Mesendoderm (in vitro differentiated cells): ENCODE data around the gene ESRRA.
A peak's percentile ranks its signal among the peaks of the same experiment; 100 is the strongest.
"Not testable (repeated sequence)": the region's sequence is repeated elsewhere in the genome, so short reads cannot be mapped to it uniquely, and the experiment has no call there.

Experiments
- DNase-seq: peaks from one replicate; pipeline ENCODE4 v3.0.0; 2013
- H2AK5ac ChIP-seq: 2 replicates; pipeline ENCODE4 v1.6.1; 2013; ENCODE audit warnings: low read length, inconsistent platforms
- H2BK120ac ChIP-seq: 2 replicates; pipeline ENCODE4 v1.6.1; 2013; ENCODE audit warnings: low read depth, mild to moderate bottlenecking, low read length, moderate library complexity, mixed read lengths
- H2BK15ac ChIP-seq: replicated peaks from 2 replicates; pipeline ENCODE4 v1.6.1; 2013; ENCODE audit warnings: low read depth, mild to moderate bottlenecking, moderate library complexity
- H2BK5ac ChIP-seq: 2 replicates; pipeline ENCODE4 v1.6.1; 2013; ENCODE audit warnings: low read length, inconsistent platforms
- H3K18ac ChIP-seq: 2 replicates; pipeline ENCODE4 v1.6.1; 2013; ENCODE audit warnings: mild to moderate bottlenecking, low read length, mixed read lengths
- H3K23ac ChIP-seq: one replicate; pipeline ENCODE4 v1.6.1; 2013; ENCODE audit warnings: low read length
- H3K27ac ChIP-seq: 2 replicates; pipeline ENCODE4 v1.5.1; 2013; ENCODE audit warnings: low read depth, mild to moderate bottlenecking, inconsistent platforms, low read length, moderate library complexity
- H3K27me3 ChIP-seq: 2 replicates; pipeline ENCODE4 v1.6.1; 2013; ENCODE audit warnings: low read length, control low read depth, mild to moderate bottlenecking, inconsistent platforms; ENCODE audit not compliant: insufficient read depth, poor library complexity
- H3K36me3 ChIP-seq: 2 replicates; pipeline ENCODE4 v1.6.1; 2013; ENCODE audit warnings: low read length, inconsistent platforms; ENCODE audit not compliant: control insufficient read depth, insufficient read depth
- H3K4ac ChIP-seq: one replicate; pipeline ENCODE4 v1.6.1; 2013; ENCODE audit warnings: low read depth, mild to moderate bottlenecking, low read length, moderate library complexity
- H3K4me1 ChIP-seq: 2 replicates; pipeline ENCODE4 v1.6.1; 2013; ENCODE audit warnings: low read depth, low read length, inconsistent platforms; ENCODE audit not compliant: control insufficient read depth
- H3K4me2 ChIP-seq: 2 replicates; pipeline ENCODE4 v1.6.1; 2013; ENCODE audit warnings: low read length
- H3K4me3 ChIP-seq: 2 replicates; pipeline ENCODE4 v1.5.1; 2013; ENCODE audit warnings: mild to moderate bottlenecking, low read length
- H3K56ac ChIP-seq: one replicate; pipeline ENCODE4 v1.6.1; 2013; ENCODE audit warnings: low read length
- H3K79me1 ChIP-seq: 2 replicates; pipeline ENCODE4 v1.6.1; 2013; ENCODE audit warnings: low read length, inconsistent platforms
- H3K79me2 ChIP-seq: 2 replicates; pipeline ENCODE4 v1.6.1; 2013; ENCODE audit warnings: mild to moderate bottlenecking, low read length; ENCODE audit not compliant: control insufficient read depth, insufficient read depth
- H3K9ac ChIP-seq: 2 replicates; pipeline ENCODE4 v1.6.1; 2013; ENCODE audit warnings: low read length, inconsistent platforms
- H4K5ac ChIP-seq: one replicate; pipeline ENCODE4 v1.6.1; 2013; ENCODE audit warnings: low read length
- H4K8ac ChIP-seq: one replicate; pipeline ENCODE4 v1.6.1; 2013; ENCODE audit warnings: low read depth, mild to moderate bottlenecking, control low read depth, low read length, moderate library complexity
- WGBS: extraction: QIAGEN DNeasy Blood & Tissue Kit; methylation state at CpG from one replicate; pipeline ENCODE4 v1.1.7; 2013; ENCODE audit warnings: low lambda C conversion rate, missing lambda C conversion rate; ENCODE audit not compliant: insufficient coverage; ENCODE audit errors: extremely low coverage; 5-methylcytosine and 5-hydroxymethylcytosine counted together

Gene ESRRA

GRCh38 chr11:64314146-64314804 is 9.0 kb downstream of the ESRRA start:
- Histone ChIP-seq H2BK120ac (no peak overlapping the region), H4K8ac (no peak overlapping the region), H3K9ac (no peak overlapping the region), H3K23ac (no peak overlapping the region), H3K18ac (no peak overlapping the region), H4K5ac (no peak overlapping the region), H3K56ac (no peak overlapping the region), H3K27ac (no peak overlapping the region), H2AK5ac (no peak overlapping the region), H3K4me2 (no peak overlapping the region), H2BK15ac (no peak overlapping the region), H2BK5ac (no peak overlapping the region), H3K27me3 (no peaks in the 10 kb centered on the region), H3K4me3 (no peak overlapping the region), H3K36me3 (no peaks in the 10 kb centered on the region), H3K79me2 (peaks cover 4% of the 10 kb centered on the region), H3K79me1 (peaks cover 2% of the 10 kb centered on the region), H3K4me1 (peaks cover 2% of the 10 kb centered on the region), H3K4ac (no peak overlapping the region)
- whole genome bisulfite sequencing: no CpG with 5 or more reads among the region's 19 CpGs
- no peak for DNase-seq

- no peak overlapping the region for H4K8ac ChIP-seq
- H3K27ac ChIP-seq: no peak overlapping the region
- no peak overlapping the region for H3K4ac ChIP-seq
- H3K4me3 ChIP-seq: no peak overlapping the region
- H3K36me3 ChIP-seq: no peaks in the 10 kb centered on the region
- no peak overlapping the region for H2BK5ac ChIP-seq
- no peak overlapping the region for H3K18ac ChIP-seq
- H4K5ac ChIP-seq: no peak overlapping the region
- no peak overlapping the region for H3K4me2 ChIP-seq
- no peak overlapping the region for H2BK120ac ChIP-seq
- peaks cover 5% of the 10 kb centered on the region for H3K79me1 ChIP-seq
- H3K23ac ChIP-seq: no peak overlapping the region
- no peak overlapping the region for H3K56ac ChIP-seq
- WGBS: no CpG with 5 or more reads among the region's 24 CpGs
- H3K79me2 ChIP-seq: peaks cover 4% of the 10 kb centered on the region
- H2BK15ac ChIP-seq: no peak overlapping the region
- H3K27me3 ChIP-seq: no peaks in the 10 kb centered on the region
- peaks cover 3% of the 10 kb centered on the region for H3K4me1 ChIP-seq
- no peak overlapping the region for H2AK5ac ChIP-seq
- H3K9ac ChIP-seq: no peak overlapping the region
- DNase-seq: no peak
These were observed 9.7 kb downstream of the ESRRA start for GRCh38 chr11:64314805-64315561.

- H3K9ac ChIP-seq, H3K18ac ChIP-seq, H2AK5ac ChIP-seq, H3K56ac ChIP-seq, H4K8ac ChIP-seq, H3K4me3 ChIP-seq, H3K79me2 ChIP-seq, H3K4ac ChIP-seq, H3K4me2 ChIP-seq, DNase-seq, H3K23ac ChIP-seq, H3K27ac ChIP-seq, H3K4me1 ChIP-seq, H2BK15ac ChIP-seq, H4K5ac ChIP-seq, H3K36me3 ChIP-seq, H2BK5ac ChIP-seq, H3K27me3 ChIP-seq, H3K79me1 ChIP-seq, H2BK120ac ChIP-seq: not testable (repeated sequence)
- WGBS: no CpG with 5 or more reads among the region's 25 CpGs
These were observed 10.6 kb downstream of the ESRRA start for GRCh38 chr11:64315667-64316526.

- Histone ChIP-seq H2BK15ac (no peak overlapping the region), H3K18ac (peak overlapping the region; percentile 84), H2BK120ac (no peak overlapping the region), H3K4me1 (peaks cover 3% of the 10 kb centered on the region), H3K56ac (peak overlapping the region; percentile 96), H2BK5ac (peak overlapping the region; percentile 54), H3K4me2 (peak overlapping the region; percentile 20), H3K79me1 (peaks cover 7% of the 10 kb centered on the region), H3K27ac (peak overlapping the region; percentile 86), H3K27me3 (no peaks in the 10 kb centered on the region), H3K4me3 (peak overlapping the region; percentile 91), H3K23ac (peak overlapping the region; percentile 83), H4K8ac (peak overlapping the region; percentile 58), H3K79me2 (peaks cover 4% of the 10 kb centered on the region), H4K5ac (no peak overlapping the region), H2AK5ac (peak overlapping the region; percentile 24), H3K4ac (peak overlapping the region; percentile 57), H3K9ac (peak overlapping the region; percentile 93), H3K36me3 (no peaks in the 10 kb centered on the region)
- peak; percentile 79 for DNase-seq
- WGBS: no CpG with 5 or more reads among the region's 32 CpGs
These were observed 11.5 kb downstream of the ESRRA start for GRCh38 chr11:64316672-64317324.

GRCh38 chr11:64317325-64317960 is 12.1 kb downstream of the ESRRA start, which contains the start of gene TRMT112:
TRMT112 (minus strand) TSS chr11:64317559; CDS start chr11:64317526, 33 bp downstream.
- peak within 1 kb of the TSS; percentile 93 for H4K8ac ChIP-seq
- no peaks in the 10 kb centered on the region for H3K36me3 ChIP-seq
- peak within 1 kb of the TSS; percentile 93 for H3K9ac ChIP-seq
- H3K4me2 ChIP-seq: peak within 1 kb of the TSS; percentile 89
- H3K79me1 ChIP-seq: peaks cover 7% of the 10 kb centered on the region
- peak within 1 kb of the TSS; percentile 96 for H3K56ac ChIP-seq
- peak within 1 kb of the TSS; percentile 84 for H3K18ac ChIP-seq
- peaks cover 3% of the 10 kb centered on the region for H3K4me1 ChIP-seq
- H3K79me2 ChIP-seq: peaks cover 4% of the 10 kb centered on the region
- H2BK15ac ChIP-seq: no peak within 1 kb of the TSS
- peak; percentile 100 for DNase-seq
- H2BK120ac ChIP-seq: peak within 1 kb of the TSS; percentile 49
- WGBS: no CpG with 5 or more reads among the region's 43 CpGs
- no peak within 1 kb of the TSS for H4K5ac ChIP-seq
- H3K4ac ChIP-seq: peak within 1 kb of the TSS; percentile 83
- peak within 1 kb of the TSS; percentile 95 for H2BK5ac ChIP-seq
- peak within 1 kb of the TSS; percentile 97 for H3K27ac ChIP-seq
- peak within 1 kb of the TSS; percentile 24 for H2AK5ac ChIP-seq
- peak within 1 kb of the TSS; percentile 83 for H3K23ac ChIP-seq
- peak within 1 kb of the TSS; percentile 91 for H3K4me3 ChIP-seq
- no peaks in the 10 kb centered on the region for H3K27me3 ChIP-seq
